ENCODE results near the gene SNX9.

Gene SNX9

GRCh38 chr6:157777344-157777743 is 45.7 kb upstream of the SNX9 start:
- Histone ChIP-seq H3K9ac (no peak overlapping the region), H3K4me1 (no peaks in the 10 kb centered on the region), H2AFZ (no peak overlapping the region), H3K27ac (no peak overlapping the region), H3K27me3 (ENCODE audit: control insufficient read depth, insufficient read depth, low read length) (no peaks in the 10 kb centered on the region), H3K36me3 (ENCODE audit: control insufficient read depth, insufficient read depth, low read length) (no peaks in the 10 kb centered on the region), H3K9me3 (ENCODE audit: control insufficient read depth, low read length) (no peaks in the 10 kb centered on the region), H3K4me2 (ENCODE audit: low read length) (no peak overlapping the region), H3K4me3 (ENCODE audit: low read depth, low read length) (no peak overlapping the region), H3K79me2 (no peaks in the 10 kb centered on the region)
- TF ChIP-seq CTCF (IDR thresholded peaks at IDR 0.05) = no peak

GRCh38 chr6:157778719-157779118 is 44.3 kb upstream of the SNX9 start:
- Histone ChIP-seq H2AFZ (no peak overlapping the region), H3K9ac (no peak overlapping the region), H3K4me1 (no peaks in the 10 kb centered on the region), H3K4me2 (ENCODE audit: low read length) (no peak overlapping the region), H3K36me3 (ENCODE audit: control insufficient read depth, insufficient read depth, low read length) (no peaks in the 10 kb centered on the region), H3K79me2 (no peaks in the 10 kb centered on the region), H3K27me3 (ENCODE audit: control insufficient read depth, insufficient read depth, low read length) (no peaks in the 10 kb centered on the region), H3K4me3 (ENCODE audit: low read depth, low read length) (no peak overlapping the region), H3K27ac (no peak overlapping the region), H3K9me3 (ENCODE audit: control insufficient read depth, low read length) (no peaks in the 10 kb centered on the region)
- no peak for TF ChIP-seq CTCF (IDR thresholded peaks at IDR 0.05)

GRCh38 chr6:157779705-157780604 is 43.1 kb upstream of the SNX9 start:
- Histone ChIP-seq H3K4me3 (ENCODE audit: low read depth, low read length) (no peak overlapping the region), H3K79me2 (no peaks in the 10 kb centered on the region), H3K4me2 (ENCODE audit: low read length) (no peak overlapping the region), H3K9me3 (ENCODE audit: control insufficient read depth, low read length) (no peaks in the 10 kb centered on the region), H3K4me1 (no peaks in the 10 kb centered on the region), H3K27me3 (ENCODE audit: control insufficient read depth, insufficient read depth, low read length) (no peaks in the 10 kb centered on the region), H3K9ac (no peak overlapping the region), H3K36me3 (ENCODE audit: control insufficient read depth, insufficient read depth, low read length) (no peaks in the 10 kb centered on the region), H2AFZ (no peak overlapping the region), H3K27ac (no peak overlapping the region)
- TF ChIP-seq CTCF (IDR thresholded peaks at IDR 0.05) = no peak

- Histone ChIP-seq H3K9ac (no peak overlapping the region), H2AFZ (no peak overlapping the region), H3K27ac (no peak overlapping the region), H3K4me2 (ENCODE audit: low read length) (no peak overlapping the region), H3K27me3 (ENCODE audit: control insufficient read depth, insufficient read depth, low read length) (no peaks in the 10 kb centered on the region), H3K4me1 (no peaks in the 10 kb centered on the region), H3K36me3 (ENCODE audit: control insufficient read depth, insufficient read depth, low read length) (no peaks in the 10 kb centered on the region), H3K4me3 (ENCODE audit: low read depth, low read length) (no peak overlapping the region), H3K9me3 (ENCODE audit: control insufficient read depth, low read length) (no peaks in the 10 kb centered on the region), H3K79me2 (no peaks in the 10 kb centered on the region)
- no peak for TF ChIP-seq CTCF (IDR thresholded peaks at IDR 0.05)
Observed at GRCh38 chr6:157785636-157786035, 37.4 kb upstream of the SNX9 start.

GRCh38 chr6:157786221-157786620 is 36.8 kb upstream of the SNX9 start:
- Histone ChIP-seq H2AFZ (no peak overlapping the region), H3K9ac (no peak overlapping the region), H3K4me3 (ENCODE audit: low read depth, low read length) (no peak overlapping the region), H3K4me1 (no peaks in the 10 kb centered on the region), H3K9me3 (ENCODE audit: control insufficient read depth, low read length) (no peaks in the 10 kb centered on the region), H3K36me3 (ENCODE audit: control insufficient read depth, insufficient read depth, low read length) (no peaks in the 10 kb centered on the region), H3K27ac (no peak overlapping the region), H3K27me3 (ENCODE audit: control insufficient read depth, insufficient read depth, low read length) (no peaks in the 10 kb centered on the region), H3K4me2 (ENCODE audit: low read length) (no peak overlapping the region), H3K79me2 (no peaks in the 10 kb centered on the region)
- no peak for TF ChIP-seq CTCF (IDR thresholded peaks at IDR 0.05)
